ENCODE data around the gene CCDC134.

Gene CCDC134

DNA sequence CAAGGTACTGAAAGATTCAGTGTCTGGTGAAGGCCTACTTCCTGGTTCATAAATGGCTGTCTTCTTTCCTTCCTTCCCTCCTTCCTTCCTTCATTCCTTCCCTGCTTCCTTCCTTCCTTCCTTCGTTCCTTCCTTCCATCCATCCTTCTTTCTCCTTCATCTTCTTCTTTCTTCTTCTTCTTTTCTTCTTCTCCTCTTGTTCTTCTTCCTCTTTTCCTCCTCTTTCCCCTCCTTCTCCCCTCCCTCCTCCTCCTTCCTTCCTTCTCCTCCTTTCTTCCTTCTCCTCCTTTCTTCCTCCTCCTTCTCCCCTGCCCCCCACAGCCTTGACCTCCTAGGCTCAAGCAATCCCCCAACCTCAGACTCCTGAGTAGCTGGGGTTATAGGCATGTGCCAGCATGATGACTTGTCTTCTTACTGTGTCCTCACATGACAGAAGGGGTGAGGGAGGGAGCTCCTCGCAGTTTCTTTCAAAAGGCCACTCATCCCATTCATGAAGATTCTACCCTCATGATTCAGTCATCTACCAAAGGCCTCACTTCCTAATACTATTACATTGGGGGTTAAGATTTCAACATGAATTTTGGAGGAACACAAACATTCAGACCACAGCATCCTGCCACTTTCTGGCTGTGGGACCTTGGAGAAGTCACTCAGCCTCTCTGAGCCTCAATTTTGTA is 22.6 kb upstream of the CCDC134 start:
- Mint-ChIP-seq H3K36me3 (no peaks in the 10 kb centered on the region), H3K4me1 (peaks cover 47% of the 10 kb centered on the region), H3K9me3 (no peaks in the 10 kb centered on the region), H3K27ac (peak overlapping the region; percentile 88), H3K4me3 (no peak overlapping the region), H3K27me3 (no peaks in the 10 kb centered on the region)

DNA sequence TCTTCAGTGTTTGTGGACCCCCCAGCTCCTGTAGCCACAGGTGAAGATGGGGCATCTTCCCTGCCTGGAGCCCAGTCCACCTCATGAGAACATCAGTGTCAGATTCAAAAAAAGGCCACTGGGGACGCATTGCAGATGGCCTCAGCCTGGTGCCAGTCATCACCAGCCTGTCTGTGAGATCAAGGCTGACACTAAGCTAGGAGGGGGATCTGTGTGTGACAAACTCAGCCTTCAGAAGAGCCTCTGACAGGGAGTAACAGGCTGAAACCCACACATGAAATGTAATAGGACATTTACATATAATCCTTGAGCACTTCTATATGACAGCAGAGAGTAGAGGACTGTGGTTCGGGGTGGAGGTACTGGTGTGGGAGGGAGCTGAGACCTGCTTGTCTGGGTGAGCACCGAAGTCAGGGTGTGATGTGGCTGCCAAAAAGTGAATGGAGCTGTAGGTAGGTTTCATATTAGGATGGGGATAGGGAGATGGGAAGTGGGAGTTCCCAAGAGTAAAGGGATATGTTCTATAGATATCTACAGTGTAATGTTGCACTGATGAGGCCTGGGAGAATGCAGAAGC is 20.5 kb upstream of the CCDC134 start:
- H3K4me3 Mint-ChIP-seq: peak overlapping the region; percentile 75
- H3K4me1 Mint-ChIP-seq: peaks cover 59% of the 10 kb centered on the region
- no peaks in the 10 kb centered on the region for H3K27me3 Mint-ChIP-seq
- H3K36me3 Mint-ChIP-seq: peaks cover 3% of the 10 kb centered on the region
- H3K9me3 Mint-ChIP-seq: no peaks in the 10 kb centered on the region
- peak overlapping the region; percentile 96 for H3K27ac Mint-ChIP-seq

DNA sequence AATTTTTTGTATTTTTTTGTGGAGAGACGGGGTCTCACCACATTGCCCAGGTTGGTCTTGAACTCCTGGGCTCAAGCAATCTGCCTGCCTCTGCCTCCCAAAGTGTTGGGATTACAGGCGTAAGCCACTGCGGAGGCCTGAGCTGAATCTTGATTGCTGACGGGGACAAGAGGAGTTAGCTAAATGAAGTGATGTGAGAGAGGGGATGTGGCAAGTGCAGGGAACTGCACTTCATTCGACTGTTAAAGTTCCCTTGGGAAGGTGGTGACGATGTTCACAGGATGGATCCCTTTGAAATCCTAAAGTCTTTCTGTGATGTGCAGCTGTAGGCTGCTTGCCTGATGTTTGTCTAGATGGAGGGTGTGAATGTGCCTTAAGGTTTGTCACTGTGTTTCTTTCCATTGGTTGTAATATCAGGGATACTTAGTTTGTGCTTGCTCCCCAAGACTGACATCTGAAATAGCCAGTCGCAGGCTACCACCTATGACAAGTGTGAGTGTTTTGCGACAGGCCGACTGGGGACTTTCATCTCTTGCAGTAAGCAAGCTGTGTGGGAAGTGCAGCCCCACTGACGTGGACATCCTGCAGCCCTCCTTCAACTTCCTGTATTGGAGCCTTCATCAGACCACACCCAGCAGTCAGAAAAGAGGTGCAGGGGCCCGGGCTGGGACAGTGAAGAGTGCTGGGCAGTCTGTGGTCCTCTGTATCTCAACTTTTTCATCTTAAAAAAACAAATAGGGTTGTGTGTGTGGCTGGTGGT is 19.6 kb upstream of the CCDC134 start:
- H3K36me3 Mint-ChIP-seq: peaks cover 3% of the 10 kb centered on the region
- H3K27ac Mint-ChIP-seq: peak overlapping the region; percentile 96
- H3K27me3 Mint-ChIP-seq: no peaks in the 10 kb centered on the region
- peaks cover 59% of the 10 kb centered on the region for H3K4me1 Mint-ChIP-seq
- H3K4me3 Mint-ChIP-seq: peak overlapping the region; percentile 90
- H3K9me3 Mint-ChIP-seq: no peaks in the 10 kb centered on the region

DNA sequence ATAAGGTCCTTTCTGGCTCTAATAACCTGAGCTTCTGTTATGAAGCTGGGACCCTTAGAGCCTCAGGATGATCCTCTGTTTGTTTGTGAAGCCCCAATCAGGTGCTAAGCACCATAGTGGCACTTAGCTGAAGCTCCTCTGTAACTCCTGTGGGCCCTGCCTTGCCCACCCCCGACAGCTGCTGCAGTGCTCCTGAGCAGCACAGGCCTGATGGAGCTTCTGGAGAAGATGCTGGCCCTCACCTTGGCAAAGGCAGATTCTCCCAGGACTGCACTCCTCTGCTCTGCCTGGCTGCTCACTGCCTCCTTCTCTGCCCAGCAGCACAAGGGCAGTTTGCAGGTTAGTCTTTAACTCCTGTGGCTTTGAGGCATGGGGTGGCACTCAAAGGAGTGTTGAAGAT is 19.0 kb upstream of the CCDC134 start:
- Mint-ChIP-seq H3K27me3 (no peaks in the 10 kb centered on the region), H3K9me3 (no peaks in the 10 kb centered on the region), H3K4me1 (peaks cover 62% of the 10 kb centered on the region), H3K4me3 (peak overlapping the region; percentile 90), H3K36me3 (peaks cover 3% of the 10 kb centered on the region), H3K27ac (peak overlapping the region; percentile 96)

DNA sequence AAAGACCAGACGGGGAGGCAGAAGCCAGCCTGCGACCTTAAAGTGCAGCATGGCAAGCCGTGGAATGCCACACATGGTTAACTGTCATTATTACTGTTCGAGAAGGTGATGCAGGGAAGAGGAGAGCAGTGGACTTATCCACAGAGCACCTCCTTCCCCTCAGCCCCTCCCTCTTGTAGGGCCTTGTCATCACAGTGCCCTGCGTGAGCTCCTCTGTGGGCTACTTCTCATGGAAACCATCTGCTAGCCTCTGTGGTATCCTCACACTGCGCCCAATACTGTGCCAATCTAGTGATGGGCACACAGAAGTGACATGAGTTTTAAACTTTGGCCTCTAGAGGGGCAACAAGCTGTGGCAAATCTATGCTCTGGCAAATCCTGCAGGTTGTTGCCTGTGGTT is 18.2 kb upstream of the CCDC134 start:
- Mint-ChIP-seq H3K36me3 (peaks cover 3% of the 10 kb centered on the region), H3K4me1 (peaks cover 69% of the 10 kb centered on the region), H3K27ac (peak overlapping the region; percentile 96), H3K4me3 (peak overlapping the region; percentile 90), H3K9me3 (no peaks in the 10 kb centered on the region), H3K27me3 (no peaks in the 10 kb centered on the region)

DNA sequence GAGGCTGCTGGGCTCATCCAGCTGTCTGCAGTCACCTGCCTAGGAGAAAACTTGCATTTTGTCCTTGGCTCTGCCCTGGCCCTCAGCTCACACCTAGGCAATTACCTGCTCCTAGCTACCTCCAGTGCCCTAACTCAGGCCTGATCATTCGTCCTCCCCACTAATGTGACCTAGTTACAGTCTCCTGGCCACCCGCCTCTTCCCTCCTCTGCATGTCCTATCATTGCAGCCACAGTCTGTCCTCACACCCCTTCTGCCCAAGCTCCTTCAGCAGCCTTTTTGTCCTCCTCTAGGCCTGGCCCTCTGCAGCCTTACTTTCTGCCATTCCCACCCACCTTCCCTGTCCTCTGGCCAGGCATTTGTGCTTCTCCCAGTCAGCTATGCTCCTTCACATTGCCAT is 17.7 kb upstream of the CCDC134 start:
- H3K4me1 Mint-ChIP-seq: peaks cover 68% of the 10 kb centered on the region

DNA sequence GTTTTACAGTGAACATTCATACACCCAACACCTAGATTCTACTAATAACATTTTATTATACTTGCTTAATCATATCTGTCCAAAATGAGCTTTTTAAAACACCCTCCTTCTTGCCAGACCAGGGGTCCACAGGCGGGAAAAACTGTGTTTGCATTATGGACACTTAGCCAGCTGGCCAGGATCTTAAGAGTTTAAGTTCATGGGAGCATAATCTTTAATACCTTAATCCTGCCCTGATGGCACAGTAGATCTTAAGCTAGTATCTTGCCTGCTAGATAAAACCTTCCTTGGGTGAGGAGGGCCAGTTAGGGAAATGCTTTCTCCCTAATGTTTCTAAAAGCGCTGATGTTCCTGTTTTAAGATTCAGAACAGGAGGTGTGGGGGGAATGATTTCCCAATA is 13.1 kb upstream of the CCDC134 start:
- Mint-ChIP-seq H3K9me3 (no peaks in the 10 kb centered on the region), H3K4me1 (peaks cover 46% of the 10 kb centered on the region), H3K36me3 (peaks cover 11% of the 10 kb centered on the region), H3K27me3 (no peaks in the 10 kb centered on the region), H3K4me3 (no peak overlapping the region), H3K27ac (peak overlapping the region; percentile 23)

More for the DNA sequence above, 17.7 kb upstream of the CCDC134 start:
- peak overlapping the region; percentile 85 for H3K27ac Mint-ChIP-seq
- H3K9me3 Mint-ChIP-seq: no peaks in the 10 kb centered on the region
- H3K36me3 Mint-ChIP-seq: peaks cover 3% of the 10 kb centered on the region
- H3K4me3 Mint-ChIP-seq: peak overlapping the region; percentile 90
- H3K27me3 Mint-ChIP-seq: no peaks in the 10 kb centered on the region

DNA sequence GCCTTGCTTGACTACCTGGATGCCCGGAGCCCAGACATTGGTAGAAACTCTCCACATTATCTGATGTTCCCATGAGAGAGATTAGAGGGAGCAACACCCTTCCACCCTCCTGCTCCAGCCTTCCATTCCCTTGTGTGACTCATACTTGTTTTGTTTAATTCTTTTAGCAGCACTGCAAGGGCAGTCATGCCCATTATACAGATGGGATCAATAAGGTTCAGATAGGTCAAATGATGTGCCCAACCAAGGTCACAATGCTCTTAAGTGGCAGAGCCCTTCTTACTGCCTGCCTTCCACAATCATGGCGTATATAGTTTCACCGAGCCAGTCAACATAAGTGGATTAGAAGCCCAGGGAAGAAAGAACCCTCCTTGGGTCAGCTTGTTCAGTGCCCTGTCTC is 6.6 kb upstream of the CCDC134 start:
- no peak overlapping the region for H3K4me3 Mint-ChIP-seq
- no peaks in the 10 kb centered on the region for H3K9me3 Mint-ChIP-seq
- H3K36me3 Mint-ChIP-seq: peaks cover 11% of the 10 kb centered on the region
- no peaks in the 10 kb centered on the region for H3K27me3 Mint-ChIP-seq
- H3K4me1 Mint-ChIP-seq: peaks cover 12% of the 10 kb centered on the region
- no peak overlapping the region for H3K27ac Mint-ChIP-seq

DNA sequence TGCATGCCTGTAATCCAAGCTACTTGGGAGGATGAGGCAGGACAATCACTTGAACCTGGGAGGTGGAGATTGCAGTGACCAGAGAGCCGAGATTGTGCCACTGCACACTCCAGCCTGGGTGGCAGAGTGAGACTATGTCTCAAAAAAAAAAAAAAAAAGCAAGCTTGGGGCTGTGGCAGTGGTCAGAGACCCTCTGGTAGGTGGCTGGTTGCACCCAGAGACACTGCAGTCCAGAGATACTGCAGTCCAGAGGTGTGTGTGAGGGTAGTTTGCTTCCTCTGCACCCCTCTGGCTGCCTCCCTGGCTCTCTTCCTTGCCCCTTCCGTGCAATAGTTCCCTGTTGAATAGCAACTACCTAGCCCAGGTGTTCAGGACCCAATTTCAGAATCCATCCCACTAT is 1.7 kb upstream of the CCDC134 start:
- peaks cover 25% of the 10 kb centered on the region for H3K4me1 Mint-ChIP-seq
- H3K27me3 Mint-ChIP-seq: no peaks in the 10 kb centered on the region
- peak overlapping the region; percentile 96 for H3K4me3 Mint-ChIP-seq
- H3K27ac Mint-ChIP-seq: peak overlapping the region; percentile 90
- no peaks in the 10 kb centered on the region for H3K9me3 Mint-ChIP-seq
- peaks cover 5% of the 10 kb centered on the region for H3K36me3 Mint-ChIP-seq

DNA sequence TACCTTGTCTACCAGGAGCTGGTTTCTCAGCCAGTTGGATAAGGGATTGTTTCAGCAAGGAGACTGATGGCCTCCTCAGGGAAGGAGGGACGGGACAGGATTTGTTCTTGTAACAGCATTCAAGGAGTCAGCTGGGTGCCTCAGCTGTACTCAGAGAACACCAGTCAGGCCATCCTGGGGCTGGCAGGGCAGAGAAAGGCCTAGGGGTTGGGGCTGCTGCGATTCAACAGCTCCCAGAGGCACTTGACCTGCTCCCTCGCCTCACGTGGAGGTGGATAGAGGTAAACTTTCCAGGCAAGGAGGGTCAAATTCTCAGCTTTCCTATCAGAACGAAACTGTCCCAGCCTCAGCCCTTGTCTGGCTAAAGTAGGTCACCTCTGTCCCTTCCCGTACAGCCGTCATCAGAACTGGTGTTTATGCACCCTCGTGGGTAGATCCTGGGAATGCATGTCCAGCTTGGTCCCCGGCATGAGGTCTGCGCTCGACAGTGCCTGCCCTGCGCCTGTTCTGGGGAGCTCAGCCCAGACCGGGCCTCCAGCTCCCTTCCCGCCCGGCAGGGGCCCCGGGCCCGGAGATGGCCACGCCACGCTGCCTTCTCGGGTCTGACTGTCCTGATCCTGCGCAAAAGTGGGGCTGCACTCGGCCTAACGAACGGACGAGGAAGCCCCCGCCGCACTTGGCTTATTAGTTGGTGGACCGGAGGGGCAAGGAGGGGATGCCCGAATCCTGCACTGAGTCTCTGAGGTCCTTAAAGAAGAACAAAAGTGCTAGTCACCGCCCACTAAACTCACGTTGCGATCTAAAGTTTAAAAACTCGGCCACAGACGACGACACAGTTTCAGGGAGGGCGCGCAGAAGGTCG is 762 bp upstream of the CCDC134 start:
- Mint-ChIP-seq H3K4me3 (peak overlapping the region; percentile 96), H3K9me3 (no peaks in the 10 kb centered on the region), H3K4me1 (peaks cover 34% of the 10 kb centered on the region), H3K27ac (peak overlapping the region; percentile 95), H3K36me3 (peaks cover 4% of the 10 kb centered on the region), H3K27me3 (no peaks in the 10 kb centered on the region)

DNA sequence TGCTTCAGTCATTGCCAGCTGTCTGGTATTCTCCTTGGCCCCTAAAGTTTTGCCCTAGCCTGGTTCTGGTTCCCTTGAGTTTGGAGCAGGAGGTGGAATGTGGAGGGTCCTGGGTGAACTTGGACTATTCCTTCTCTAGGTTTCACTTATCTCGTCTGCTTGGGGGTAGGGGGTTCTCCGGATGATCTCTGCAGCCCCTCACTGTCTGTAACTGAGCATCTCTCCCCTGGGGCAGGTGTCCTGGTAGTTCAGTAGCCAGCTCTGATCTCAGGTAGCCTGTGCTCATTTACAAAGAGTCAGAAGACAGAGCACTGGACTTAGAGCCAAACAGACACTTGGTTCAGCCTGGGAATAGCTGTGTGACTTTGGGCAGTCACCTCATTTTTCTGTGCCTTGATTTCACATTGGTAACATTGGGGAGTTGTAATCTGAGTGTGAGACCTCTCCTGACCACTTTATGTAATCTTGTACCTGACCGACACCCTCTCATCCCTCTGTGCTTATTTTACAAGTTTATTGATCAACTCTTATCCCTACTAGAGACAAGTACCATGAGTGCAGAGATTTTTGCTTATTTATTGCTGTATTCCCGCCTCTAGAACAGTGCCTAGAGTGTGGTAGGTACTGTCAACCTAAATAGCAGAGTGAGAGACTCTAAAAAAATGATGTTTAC is 804 bp downstream of the CCDC134 start:
- Mint-ChIP-seq H3K27me3 (no peaks in the 10 kb centered on the region), H3K36me3 (peaks cover 4% of the 10 kb centered on the region), H3K9me3 (no peaks in the 10 kb centered on the region), H3K27ac (peak overlapping the region; percentile 95), H3K4me3 (peak overlapping the region; percentile 96), H3K4me1 (peaks cover 41% of the 10 kb centered on the region)

DNA sequence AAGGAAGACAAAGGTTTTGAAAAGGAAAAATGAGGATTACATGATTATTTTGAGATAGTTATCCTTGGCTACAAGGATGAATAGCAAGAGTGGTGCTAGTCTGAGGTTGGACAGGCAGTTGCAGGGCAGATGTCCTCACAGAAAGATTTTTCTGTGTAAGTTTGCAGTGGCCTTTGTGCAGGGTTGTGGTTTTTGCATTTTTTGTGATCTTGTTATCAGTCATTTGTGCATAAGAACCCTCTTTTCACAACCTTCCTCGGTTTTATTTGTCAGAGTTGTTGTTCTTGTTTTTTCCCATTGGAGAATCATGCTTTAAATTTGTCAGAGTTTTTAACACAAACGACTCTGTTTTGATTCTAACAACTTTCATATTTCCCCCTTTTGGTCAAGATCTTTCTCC is 1.4 kb downstream of the CCDC134 start:
- peaks cover 41% of the 10 kb centered on the region for H3K4me1 Mint-ChIP-seq
- peak overlapping the region; percentile 96 for H3K4me3 Mint-ChIP-seq
- no peaks in the 10 kb centered on the region for H3K9me3 Mint-ChIP-seq
- H3K36me3 Mint-ChIP-seq: peaks cover 4% of the 10 kb centered on the region
- H3K27me3 Mint-ChIP-seq: no peaks in the 10 kb centered on the region
- peak overlapping the region; percentile 95 for H3K27ac Mint-ChIP-seq

DNA sequence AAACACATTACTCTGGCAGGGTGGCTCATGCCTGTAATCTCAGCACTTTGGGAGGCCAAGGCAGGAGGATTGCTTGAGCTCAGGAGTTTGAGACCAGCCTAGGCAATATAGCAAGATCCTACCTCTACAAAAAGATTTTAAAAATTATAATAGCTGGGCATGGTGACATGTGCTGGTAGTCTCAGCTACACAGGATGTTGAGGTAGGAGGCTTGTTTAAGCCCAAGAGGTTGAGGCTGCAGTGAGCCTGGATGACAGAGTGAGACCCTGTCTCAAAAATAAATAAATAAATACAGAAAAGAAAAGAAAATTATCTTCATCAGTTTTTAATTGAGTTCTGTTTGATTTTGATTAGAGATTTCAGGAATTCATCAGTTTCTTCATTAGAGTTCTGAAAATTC is 5.2 kb downstream of the CCDC134 start:
- Mint-ChIP-seq H3K9me3 (no peaks in the 10 kb centered on the region), H3K27me3 (no peaks in the 10 kb centered on the region), H3K36me3 (peaks cover 4% of the 10 kb centered on the region), H3K27ac (no peak overlapping the region), H3K4me3 (no peak overlapping the region), H3K4me1 (peaks cover 33% of the 10 kb centered on the region)

DNA sequence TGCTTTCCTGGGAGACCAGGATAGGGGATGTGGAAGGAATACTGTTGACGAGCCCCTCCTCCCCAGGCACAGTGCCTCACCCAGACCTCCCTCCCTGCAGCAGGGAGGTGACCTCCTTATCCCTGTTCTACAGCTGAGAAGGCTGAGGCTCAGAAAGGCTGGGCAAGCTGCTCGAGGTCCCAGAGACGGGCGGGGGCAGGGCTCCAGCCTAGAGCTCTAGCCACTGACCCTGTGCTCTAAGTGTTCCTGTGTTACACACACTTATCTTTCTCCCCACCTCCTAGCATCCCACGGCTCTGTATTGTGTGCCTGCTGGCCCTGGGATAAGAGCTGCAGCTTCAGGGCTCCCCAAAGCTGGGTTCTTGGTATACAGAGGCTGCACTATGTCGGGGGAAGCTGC is 7.9 kb downstream of the CCDC134 start:
- Mint-ChIP-seq H3K36me3 (no peaks in the 10 kb centered on the region), H3K9me3 (no peaks in the 10 kb centered on the region), H3K4me3 (no peak overlapping the region), H3K27me3 (no peaks in the 10 kb centered on the region), H3K4me1 (peaks cover 17% of the 10 kb centered on the region), H3K27ac (no peak overlapping the region)

DNA sequence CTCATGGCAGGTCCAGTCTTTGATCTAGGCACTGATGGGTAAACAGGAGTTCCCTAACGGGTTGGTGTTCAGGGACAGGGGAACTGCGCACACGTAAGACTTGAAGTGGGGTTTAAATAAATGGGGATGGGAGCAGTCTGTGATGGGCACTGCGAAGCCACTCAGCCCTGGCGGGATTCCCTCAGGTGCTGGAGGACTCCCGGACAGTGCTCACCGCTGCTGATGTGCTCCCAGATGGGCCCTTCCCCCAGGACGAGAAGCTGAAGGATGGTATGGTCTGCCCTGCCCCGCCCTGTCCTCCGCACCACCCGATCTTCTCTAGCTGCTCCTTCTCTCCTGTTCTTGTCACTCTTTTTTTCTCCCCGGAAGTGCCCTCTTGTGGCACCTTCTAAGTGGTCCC is 9.5 kb downstream of the CCDC134 start:
- Mint-ChIP-seq H3K27ac (no peak overlapping the region), H3K36me3 (peaks cover 2% of the 10 kb centered on the region), H3K9me3 (no peaks in the 10 kb centered on the region), H3K4me1 (peaks cover 4% of the 10 kb centered on the region), H3K27me3 (no peaks in the 10 kb centered on the region), H3K4me3 (no peak overlapping the region)

Data from activated naive CD4-positive, alpha-beta T cell treated with anti-CD3 and anti-CD28 coated beads, Interleukin-2, amount 50 U/mL, for 24 hours (primary cell).